ENCODE data around the gene PIAS1. TPM values are rescaled to one million over a fixed set of nuclear protein-coding genes. Genes with fewer than 3 reads are reported as not detected.

Gene PIAS1
- total and polyA plus RNA-seq, 8 donors: 10.6 to 29.0 (median 17.6) TPM

- no peak for FAIRE-seq
- ATAC-seq: no peak
- WGBS, 2 donors: 86 to 90% methylated on average over 6 of the region's 6 CpGs
- Histone ChIP-seq H3K27me3 (no peaks in the 10 kb centered on the region), H3K4me1 (peaks cover 0 to 5% (median 0%) of the 10 kb centered on the region in 3 donors), H3K36me3 (no peaks in the 10 kb centered on the region), H3K27ac (no peak overlapping the region), H3K9me3 (no peaks in the 10 kb centered on the region), H3K4me3 (no peak overlapping the region)
- DNase-seq: no peak
- no peak for TF ChIP-seq CTCF (IDR thresholded peaks at IDR 0.05)
- intact Hi-C loops (cut with DNase I): no loop called here
Observed at GRCh38 chr15:68073576-68074288, 19.6 kb downstream of the PIAS1 start.

- peak in 1 of 6 donors; percentile 21 for DNase-seq
- FAIRE-seq: no peak
- no peak for ATAC-seq
- H3K36me3 ChIP-seq: no peaks in the 10 kb centered on the region
- no peak overlapping the region for H3K4me3 ChIP-seq
- no peaks in the 10 kb centered on the region for H3K9me3 ChIP-seq
- no peak for TF ChIP-seq CTCF (IDR thresholded peaks at IDR 0.05)
- 96 to 97% methylated on average over 18 of the region's 18 CpGs for WGBS, 2 donors
- H3K4me1 ChIP-seq: peaks cover 4 to 16% (median 7%) of the 10 kb centered on the region in 3 donors
- no peak overlapping the region for H3K27ac ChIP-seq
- intact Hi-C loops (cut with DNase I): no loop called here
- no peaks in the 10 kb centered on the region for H3K27me3 ChIP-seq
Observed at GRCh38 chr15:68075764-68076385, 21.8 kb downstream of the PIAS1 start.

GRCh38 chr15:68078365-68078764 lies 24.2 kb downstream of the PIAS1 start:
- ATAC-seq (no peak), DNase-seq (no peak), FAIRE-seq (no peak)
- no peak overlapping the region for H3K4me3 ChIP-seq
- peaks cover 16 to 41% (median 26%) of the 10 kb centered on the region in 3 donors for H3K4me1 ChIP-seq
- H3K9me3 ChIP-seq: no peaks in the 10 kb centered on the region
- no peak for TF ChIP-seq CTCF (IDR thresholded peaks at IDR 0.05)
- H3K27ac ChIP-seq: no peak overlapping the region
- intact Hi-C loops (cut with DNase I): no loop called here
- no peaks in the 10 kb centered on the region for H3K27me3 ChIP-seq
- H3K36me3 ChIP-seq: no peaks in the 10 kb centered on the region
- 70 to 75% methylated on average over 3 of the region's 3 CpGs for WGBS, 2 donors

- no peak overlapping the region for H3K27ac ChIP-seq
- H3K4me3 ChIP-seq: no peak overlapping the region
- DNase-seq: no peak
- no peak for TF ChIP-seq CTCF (IDR thresholded peaks at IDR 0.05)
- H3K9me3 ChIP-seq: no peaks in the 10 kb centered on the region
- no peaks in the 10 kb centered on the region for H3K36me3 ChIP-seq
- peaks cover 31 to 55% (median 32%) of the 10 kb centered on the region in 3 donors for H3K4me1 ChIP-seq
- 15 to 19% methylated on average over 1 of the region's 1 CpG for WGBS, 2 donors
- ATAC-seq: no peak
- no peak for FAIRE-seq
- H3K27me3 ChIP-seq: no peaks in the 10 kb centered on the region
- intact Hi-C loops (cut with DNase I): no loop called here
Observed at GRCh38 chr15:68080334-68080733, 26.2 kb downstream of the PIAS1 start.

GRCh38 chr15:68080783-68081182 lies 26.7 kb downstream of the PIAS1 start:
- H3K27me3 ChIP-seq: no peaks in the 10 kb centered on the region
- no peak overlapping the region for H3K4me3 ChIP-seq
- no peaks in the 10 kb centered on the region for H3K9me3 ChIP-seq
- H3K36me3 ChIP-seq: no peaks in the 10 kb centered on the region
- peak overlapping the region in 1 of 4 donors; percentile 30 for H3K27ac ChIP-seq
- WGBS, 2 donors: 32 to 35% methylated on average over 3 of the region's 3 CpGs
- peaks cover 31 to 55% (median 32%) of the 10 kb centered on the region in 3 donors for H3K4me1 ChIP-seq
- intact Hi-C loops (cut with DNase I): no loop called here
- ATAC-seq (peak in 2 of 4 donors; percentile 46 to 55), FAIRE-seq (no peak), DNase-seq (no peak)
- TF ChIP-seq CTCF (IDR thresholded peaks at IDR 0.05): no peak
